Measurements from ENCODE around the gene LARGE2. TPM values are rescaled to one million over a fixed set of nuclear protein-coding genes. Genes with fewer than 3 reads are reported as not detected.

The LARGE2 gene
- polyA plus RNA-seq, 1 donor = 0.44 TPM

DNA sequence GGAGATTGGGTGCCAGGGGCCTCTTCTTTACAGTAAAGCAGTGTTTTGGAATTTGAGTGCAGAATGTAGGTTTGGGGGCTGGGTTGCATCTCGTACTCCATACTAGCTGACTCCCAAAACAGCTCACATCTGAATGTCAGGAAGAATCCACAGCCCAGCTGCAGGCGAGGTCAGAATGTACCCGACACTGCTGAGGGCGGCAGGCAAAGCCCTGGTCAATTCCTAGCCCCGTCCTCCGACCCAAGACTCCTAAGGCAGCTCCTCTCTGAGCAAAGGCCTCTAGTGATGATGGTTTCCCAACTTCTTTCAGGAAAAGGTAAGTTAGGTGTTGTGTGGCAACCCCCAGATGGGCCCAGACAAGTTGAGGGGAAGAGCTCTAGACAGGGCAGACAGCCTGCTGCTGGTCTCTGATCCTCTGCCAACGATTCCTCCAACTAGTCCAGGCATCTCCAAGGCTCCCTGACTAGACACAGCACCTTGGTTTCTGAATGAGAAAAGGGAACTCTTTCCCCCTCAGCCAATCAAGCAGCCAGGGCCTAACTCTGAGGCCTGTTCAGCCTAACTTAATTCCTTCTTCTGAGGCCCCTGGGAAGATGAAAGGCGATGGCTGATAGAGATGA, 8.6 kb downstream of the LARGE2 start:
- DNase-seq = no peak

DNA sequence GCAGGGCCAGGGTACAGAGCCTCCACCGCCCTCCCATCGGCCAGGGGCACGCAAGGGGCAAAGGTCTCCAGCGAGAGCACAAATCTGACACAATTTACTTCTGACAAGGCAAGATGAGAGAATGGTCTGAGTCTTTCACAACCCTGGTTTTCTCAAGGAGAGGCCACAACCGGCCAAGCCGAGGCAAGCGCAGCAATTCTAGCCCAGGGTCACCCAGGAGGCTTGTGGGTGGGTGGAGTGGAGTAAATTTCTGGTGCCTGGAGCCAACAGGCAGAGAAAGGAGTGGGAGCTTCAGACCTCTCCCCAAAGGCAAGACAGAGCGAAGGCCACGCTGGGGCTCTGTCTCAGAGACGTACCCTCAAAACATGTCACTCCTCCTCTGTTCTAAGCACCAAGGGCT, 9.3 kb downstream of the LARGE2 start:
- no peak for DNase-seq

DNA sequence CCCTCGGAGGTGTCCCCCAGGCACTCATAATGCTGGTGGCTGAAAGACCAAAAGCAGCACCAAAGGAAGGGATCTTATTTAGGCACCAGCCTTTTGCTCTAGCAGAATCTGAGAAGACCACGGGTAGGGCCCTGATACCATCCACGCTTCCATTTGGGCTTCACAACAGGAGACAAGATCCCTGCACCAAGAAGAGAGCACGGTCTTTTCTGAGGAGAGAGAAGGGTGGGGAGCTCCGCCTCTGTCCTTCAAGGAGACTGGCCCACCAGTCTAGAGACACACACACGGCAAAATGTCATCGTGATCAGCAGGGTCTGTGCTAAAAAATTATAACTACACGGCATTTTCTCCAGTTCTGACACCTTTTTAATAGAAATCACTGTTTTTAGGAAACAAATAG, 9.8 kb downstream of the LARGE2 start:
- DNase-seq = no peak

DNA sequence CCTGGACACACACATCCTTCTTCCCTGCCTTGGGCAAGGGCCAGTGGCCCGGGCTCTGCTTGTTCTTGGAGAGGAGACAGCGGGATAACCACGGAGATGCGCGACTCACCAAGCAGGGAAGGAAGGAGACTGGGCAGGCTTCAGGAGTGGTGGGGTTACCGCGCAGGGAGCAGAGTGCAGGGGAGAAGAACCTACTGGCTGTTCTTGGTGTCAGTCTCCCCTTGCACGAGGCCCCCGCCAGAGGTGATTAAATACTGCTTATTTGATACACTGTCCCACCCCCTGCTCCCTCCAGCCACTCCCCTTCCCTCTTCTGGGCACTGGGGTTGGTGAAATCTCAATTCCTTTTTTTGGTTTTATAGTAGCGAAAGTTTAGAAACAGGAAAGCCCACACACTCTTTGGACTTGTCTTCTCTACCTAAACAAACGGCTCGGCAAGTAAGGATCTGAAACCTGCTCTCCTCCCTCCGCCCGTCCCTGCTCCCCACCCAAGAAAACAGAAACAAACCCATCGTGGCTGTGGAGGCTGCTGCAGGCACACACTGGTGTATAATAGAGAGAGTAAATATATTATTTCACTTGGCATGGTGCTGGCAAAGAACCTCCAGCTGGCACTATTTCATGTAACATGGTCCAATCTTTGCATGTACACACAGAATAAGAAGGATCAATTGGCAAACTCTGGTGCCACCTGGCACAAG, 10.8 kb downstream of the LARGE2 start:
- no peak for DNase-seq

DNA sequence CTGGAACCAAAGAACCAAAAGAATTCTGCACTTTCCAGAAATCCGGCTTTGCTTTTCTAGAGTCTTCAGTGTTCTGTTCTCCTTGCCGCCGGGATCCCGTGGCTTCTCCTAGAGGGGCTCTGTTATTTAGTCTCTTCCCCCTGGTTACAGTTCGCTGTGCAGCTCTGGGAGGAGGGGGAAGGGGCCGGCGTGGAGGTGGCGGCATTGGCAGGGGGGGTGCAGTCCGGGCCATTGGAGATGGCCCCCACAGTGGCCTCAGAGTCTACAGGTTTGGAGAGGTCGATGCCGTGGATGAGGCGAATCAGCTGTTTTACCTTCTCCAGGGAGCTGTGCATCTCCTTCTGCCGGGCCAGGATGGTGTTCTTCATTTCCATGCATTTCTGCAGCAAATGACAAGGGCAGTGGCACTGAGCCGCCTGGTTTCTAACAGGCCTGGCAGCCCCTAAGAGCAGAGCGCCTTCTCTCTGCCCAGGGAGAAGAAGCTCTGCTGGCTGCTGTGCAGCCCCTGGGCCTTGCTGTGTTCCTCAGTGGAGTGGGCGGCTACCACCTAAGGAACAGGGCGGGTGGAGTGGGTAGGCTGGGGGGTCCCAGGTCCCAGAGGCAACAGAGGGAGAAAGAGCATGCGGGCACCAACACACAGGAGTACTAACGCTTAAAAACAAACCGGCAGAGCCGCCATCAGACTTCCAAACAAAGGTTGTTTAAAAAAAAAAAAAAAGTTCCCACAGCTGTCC, 11.6 kb downstream of the LARGE2 start:
- no peak for DNase-seq

DNA sequence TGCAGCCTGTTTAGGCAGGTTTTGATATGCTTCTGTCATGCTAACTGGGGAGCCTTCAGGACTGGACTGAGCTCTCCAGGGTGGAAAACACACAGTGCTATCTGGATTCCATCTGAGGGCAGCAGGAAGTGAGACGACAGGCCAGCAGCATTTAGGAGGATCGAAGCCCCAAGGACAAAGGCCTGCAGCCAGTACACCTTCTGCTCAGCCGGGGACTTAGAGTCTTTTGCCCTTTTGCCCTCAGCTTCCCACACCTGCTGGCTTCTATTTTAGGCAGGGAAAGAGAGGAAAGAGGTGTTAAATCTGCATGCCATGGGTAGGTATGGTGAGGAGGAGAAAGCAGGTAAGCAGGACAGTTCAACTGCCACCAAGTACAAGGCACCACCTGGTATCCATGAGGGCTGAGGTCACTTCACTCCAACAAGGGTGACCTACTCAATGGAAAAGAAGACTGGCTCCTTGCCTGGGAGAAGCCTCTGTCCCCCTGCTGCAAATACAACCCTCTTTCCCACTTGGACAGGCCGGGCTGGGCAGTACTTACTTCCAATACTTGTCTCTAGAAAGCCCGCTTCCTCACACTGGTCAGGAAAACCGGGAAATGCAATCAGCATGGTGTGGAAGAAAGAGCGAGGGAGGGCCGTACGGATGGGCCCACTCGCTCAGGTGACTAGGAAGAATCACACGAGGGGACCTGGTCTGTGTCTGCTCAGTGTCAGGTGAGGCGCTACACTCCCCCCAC, 12.3 kb downstream of the LARGE2 start:
- DNase-seq = no peak

DNA sequence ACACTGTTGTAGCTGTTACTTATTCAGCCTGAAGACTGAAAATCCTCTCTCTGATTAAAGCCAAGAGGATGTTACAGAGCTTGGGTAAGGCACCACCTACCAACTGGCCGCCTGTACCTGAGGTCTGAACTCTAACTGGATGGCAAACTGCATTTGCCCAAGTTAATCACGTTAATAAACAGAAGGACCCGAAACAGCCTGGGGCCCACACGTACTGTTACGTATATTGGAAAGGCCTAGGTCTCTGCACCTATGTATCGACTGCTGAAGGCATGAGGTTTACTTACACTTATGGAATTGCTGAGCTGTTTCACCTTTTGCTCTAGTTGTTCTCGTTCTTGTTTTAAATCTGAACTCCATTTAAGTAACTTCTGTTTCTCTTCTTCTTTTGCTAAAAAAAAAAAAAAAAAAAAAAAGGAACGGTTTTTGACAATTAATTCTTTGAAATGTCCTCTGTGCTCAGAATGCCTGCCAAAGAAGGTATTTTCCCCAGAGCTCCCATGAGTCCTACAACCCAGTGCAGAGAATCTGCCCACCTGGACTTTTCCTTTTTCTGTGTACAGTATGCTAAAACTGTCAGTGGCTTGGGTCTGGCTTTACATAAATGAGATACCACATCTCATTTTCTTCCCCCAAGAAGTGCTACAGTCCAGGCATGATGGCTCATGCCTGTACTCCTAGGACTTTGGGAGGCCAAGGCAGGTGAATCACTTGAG, 13.1 kb downstream of the LARGE2 start:
- no peak for DNase-seq

DNA sequence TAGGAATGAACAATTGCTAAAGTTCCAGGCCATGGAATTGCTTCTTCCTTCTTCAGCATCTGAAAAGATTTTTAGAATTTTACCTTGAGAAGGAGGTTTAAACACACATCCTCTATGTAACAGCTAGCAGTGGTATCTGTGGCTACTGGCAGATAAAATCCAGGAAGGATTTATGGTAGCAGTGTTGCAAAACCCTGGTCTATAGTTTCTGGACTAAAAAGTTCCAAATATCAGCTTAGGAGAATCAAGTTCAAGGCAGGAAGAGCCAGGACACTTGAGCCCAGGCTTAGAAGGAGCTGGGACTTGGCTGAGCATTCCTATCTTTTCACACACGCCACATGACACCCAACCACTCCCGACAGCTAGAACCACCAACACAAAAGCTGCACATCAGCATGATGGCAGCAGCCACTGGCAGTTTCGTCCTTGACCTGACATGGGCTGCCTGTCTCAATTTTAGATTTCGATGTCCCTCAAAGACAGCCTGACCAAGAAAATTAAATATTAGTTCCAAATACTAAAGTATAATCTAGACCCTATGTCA, 14.1 kb downstream of the LARGE2 start:
- no peak for DNase-seq

DNA sequence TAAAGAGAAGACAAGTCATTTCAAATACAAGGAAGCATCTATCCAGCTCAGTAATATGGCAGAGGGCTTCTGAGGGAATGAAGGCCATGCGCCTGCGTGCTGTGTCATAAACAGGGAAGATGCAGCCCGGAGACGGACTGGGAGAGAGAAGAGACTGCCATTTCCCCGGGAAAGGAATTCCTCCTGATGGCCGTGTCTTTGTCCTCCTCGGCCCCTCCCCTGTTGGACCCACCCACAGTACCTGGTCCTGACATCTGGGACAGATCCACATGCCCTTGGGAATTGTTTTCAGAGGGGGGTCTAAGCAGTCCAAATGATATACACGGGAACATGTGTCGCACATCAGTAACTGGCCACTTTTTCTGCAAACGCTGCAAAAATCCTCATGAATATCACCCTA, 15.5 kb downstream of the LARGE2 start:
- no peak for DNase-seq

DNA sequence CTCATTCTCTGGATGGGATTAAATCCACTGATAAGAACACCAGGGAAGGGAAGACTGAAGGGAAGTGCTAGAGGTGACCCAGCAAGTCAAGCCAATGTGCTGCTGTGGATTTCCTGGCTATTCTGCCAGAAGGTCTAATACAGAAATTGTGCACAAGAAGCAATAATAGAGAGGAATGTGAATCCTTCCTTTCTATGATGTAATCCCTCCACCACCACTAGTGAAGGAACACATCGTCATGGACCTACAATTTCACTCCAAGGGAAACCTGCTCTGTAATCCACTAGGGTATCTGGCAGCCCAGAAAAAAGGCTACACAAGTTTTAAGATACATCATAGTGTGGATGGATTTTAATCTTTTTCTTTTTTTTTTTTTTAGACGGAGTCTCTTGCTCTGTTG, 17.4 kb downstream of the LARGE2 start:
- no peak for DNase-seq

DNA sequence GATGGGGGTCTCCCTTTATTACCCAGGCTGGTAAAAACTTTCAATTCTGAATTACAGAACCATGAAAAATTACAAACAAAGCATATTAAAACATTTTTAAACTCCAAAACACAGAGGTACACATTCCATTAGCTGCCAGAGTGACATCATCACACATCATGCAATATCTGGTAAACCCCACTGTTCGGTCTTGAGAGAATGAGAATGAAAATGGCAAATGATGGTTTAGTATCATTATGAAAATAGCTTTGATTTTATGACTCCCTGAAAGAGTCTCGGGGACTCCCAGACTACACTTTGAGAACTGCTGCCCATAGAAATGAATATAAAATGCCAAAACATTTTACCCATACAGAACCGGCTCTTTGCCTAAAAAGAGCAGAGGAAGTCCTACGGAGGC, 18.8 kb downstream of the LARGE2 start:
- no peak for DNase-seq

DNA sequence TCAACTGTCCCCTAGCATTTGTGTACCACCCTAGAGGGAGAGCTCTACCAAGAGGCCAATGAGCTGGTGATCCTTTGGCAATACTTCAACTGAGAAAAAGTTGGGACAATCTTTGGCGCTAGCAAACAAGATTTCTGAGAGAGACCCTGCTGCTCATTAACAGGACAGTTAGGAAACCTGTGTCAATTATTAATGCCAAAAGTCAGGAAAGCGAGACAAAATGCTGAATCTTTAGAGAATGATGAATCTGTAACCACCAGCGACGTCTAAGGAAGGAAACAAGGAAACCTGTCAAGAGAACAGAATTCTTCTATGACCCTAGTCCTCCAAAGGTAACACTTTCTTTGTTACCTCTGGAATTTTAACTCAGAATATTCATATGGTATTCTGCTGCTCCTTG, 19.9 kb downstream of the LARGE2 start:
- no peak for DNase-seq

DNA sequence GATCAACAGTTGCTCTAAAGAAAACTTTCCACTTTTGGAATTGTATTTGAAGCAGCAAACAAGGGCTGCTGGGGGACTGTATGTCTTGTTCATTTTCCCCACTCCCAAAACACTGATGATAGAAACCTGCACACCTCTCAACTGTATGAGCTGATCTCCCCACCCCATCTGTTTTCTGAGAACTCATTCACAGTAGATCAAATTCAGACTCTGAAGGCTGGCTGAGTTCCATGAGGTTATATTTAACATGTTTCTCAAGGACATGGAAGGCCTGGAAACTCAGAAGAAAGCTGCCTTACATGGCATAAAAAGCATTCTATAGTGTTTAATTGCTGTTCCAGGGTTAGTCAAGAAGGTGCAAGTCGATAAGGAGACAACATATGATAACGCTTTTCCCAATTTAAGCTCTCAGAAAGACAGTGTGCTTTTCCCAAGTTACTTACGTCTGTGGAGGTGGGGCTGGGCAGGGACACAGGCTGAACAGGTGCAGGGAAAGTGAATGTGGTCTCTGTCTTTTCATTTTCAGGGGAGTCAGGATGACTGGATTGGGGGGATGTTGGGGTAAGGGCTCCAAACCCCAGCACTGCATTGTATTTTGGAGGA, 23.0 kb downstream of the LARGE2 start:
- DNase-seq = no peak

DNA sequence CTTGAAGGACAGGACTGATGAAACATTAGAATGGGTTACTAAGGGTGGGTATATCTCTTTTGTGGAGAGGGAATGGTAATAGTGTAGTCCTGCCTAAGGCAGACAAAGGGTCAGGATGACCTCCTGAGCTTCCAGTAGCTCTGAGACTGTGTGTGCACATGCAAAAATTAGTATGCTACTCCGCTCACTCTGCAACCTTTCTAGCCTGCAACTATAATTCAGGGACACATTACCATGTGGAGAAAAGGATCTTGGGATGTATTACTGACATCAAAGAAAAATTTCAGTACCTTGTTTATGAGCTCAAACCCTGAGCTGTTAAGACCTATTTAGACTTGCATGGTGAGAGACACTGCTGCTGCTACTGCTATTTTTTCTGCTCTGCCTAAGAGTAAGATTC, 25.4 kb downstream of the LARGE2 start:
- no peak for DNase-seq

DNA sequence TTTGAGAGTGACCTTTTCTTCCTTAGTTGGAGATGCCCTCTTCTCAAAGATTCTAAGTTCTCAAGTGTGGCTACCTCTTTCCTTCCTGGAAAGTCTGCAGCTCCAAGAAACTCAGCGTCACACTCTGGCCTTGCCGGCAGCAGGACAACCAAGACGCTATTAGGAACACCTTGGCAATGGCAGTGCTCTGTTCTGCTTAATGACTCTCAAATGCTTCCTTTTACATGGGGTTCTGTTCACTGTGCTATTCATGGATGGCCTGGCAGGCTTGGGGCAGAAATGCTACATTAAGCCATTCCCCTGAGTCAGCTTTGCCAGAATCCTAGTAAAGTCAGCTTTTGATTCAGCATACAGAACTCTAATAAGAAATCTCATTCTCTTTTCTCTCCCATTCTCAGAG, 25.9 kb downstream of the LARGE2 start:
- no peak for DNase-seq

DNA sequence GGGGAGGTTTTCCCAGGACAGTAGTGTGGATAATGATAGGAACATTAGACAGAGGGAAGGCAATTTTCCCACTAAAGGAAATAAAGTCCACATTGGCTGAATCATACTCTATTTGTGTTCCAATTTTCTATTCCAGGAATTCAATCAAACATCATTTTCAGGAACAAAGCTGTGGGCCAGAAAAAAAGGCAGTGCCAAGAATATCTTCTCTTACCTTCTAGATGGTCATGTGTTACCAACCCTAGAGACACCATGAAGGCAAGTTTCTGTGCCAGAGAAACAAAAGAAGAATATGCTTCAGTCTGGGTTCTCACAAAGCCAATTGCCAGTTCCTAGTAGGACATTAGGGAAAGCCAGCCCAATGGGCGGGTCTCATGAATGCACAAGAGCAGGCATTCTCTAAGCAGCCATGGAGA, 27.5 kb downstream of the LARGE2 start:
- no peak for DNase-seq

DNA sequence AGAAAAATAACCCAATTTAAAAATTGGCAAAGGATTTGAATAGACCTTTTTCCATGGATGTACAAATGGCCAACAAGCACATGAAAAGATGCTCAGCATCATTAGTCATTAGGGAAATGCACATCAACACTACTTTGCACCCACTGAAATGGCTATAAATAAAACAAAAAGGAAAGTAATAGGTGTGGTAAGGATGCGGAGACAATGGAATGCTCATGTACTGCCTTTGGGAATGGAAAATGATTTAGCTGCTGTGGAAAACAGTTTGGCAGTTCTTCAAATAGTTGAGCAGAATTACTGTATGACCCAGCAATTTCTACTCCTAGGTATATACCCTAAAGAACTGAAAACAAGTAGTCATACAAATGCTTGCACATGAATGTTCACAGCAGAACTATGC, 37.4 kb downstream of the LARGE2 start:
- DNase-seq = no peak

DNA sequence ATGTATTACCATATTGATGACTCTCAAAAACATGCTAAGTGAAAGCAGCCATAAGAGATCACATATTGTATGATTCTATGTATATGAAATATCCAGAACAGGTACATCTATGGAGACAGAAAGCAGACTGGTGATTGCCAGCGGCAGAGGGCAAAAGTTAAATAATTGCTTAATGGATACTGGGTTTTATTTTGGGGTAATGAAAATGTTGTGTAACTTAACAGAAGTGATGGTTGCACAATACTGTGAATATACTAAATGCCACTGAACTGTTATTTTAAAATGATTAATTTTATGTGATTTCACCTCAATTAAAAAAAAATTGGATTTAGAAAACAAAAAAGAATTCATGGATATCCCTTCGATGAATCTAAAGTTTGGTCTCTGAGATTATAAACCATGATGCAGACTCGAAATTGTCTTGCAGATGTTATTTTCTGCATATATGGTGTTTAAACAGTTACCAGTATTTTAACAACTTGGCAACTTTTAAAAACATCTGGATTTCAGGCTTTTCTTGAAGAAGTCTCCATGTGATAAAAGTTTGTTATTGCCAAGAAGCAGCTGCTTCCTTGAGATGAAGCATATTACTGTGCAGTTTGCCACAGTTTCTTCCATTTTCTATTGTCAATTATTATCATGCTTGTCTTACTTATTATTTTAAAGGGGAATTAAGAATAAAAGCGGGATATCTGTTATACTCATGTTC, 38.1 kb downstream of the LARGE2 start:
- DNase-seq = peak; percentile 58

DNA sequence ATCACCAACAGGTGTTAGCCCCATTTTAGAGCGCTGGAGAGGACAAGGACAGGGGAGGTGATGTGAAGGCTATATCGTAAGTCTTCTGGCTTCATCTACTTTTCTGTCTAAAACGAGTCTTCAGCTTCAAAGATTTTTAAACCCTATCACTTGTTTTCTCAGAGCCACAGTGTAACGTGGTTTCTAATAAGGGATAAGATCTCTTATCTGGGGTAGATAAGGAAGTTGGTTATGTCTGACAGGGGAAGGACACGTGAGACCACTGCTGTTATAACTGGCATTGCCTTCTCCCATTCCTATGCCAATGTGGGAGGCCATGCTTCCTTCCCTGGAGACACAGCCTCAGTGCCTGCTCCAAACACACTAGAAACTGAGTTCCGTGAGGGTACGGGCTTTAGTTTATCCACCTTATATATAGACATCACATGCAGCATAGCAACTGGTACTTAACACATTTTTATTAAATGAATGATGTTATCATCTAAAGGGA, 39.3 kb downstream of the LARGE2 start:
- DNase-seq = no peak

DNA sequence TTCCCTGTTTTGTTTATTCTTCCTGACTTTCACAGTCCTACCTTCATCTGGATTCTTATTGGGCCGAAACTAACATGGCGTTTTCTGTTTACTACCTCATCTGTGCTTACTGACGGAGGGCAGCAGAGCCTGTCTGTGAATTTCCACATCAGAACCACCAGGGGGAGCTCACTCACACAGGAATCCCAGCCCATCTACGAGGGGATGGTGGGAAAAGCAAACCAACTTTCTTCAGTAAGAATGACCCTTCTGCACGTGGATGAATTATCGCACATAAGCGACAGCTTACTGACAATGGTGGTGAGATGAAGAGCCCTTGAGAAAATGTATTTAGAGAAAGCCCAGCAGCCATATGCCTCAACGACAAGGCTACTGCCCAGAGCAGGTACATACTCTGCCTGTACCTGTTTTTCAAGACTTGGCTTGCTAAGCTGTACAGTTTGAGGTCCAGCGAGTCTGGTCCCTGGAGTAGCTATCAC, 42.5 kb downstream of the LARGE2 start:
- peak; percentile 83 for DNase-seq

DNA sequence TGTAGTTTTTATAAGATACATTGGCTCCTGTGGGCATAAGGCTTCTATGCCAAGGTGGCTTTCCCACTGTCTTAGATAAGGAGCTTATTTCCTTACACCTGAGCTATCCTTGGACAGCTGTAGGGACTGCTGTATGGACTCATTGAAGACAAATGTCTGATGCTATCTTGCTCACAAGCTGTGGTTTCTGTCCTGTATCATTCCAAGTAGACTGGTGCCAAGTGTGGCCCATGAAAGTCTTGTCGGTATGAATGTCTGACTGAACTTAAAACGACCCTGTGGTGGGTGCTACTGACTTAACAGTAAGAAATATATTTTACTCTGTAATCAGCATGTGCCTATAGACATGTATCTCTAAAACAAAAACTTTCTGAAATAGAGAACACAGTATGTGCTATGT, 45.0 kb downstream of the LARGE2 start:
- DNase-seq = no peak

All from hindlimb muscle (tissue), 1 donor.